ENCODE data around the gene EEIG2. TPM values are rescaled to one million over a fixed set of nuclear protein-coding genes. Genes with fewer than 3 reads are reported as not detected.

Gene EEIG2
- total RNA-seq, 1 donor from 2014 or later: 7.1 TPM

DNA sequence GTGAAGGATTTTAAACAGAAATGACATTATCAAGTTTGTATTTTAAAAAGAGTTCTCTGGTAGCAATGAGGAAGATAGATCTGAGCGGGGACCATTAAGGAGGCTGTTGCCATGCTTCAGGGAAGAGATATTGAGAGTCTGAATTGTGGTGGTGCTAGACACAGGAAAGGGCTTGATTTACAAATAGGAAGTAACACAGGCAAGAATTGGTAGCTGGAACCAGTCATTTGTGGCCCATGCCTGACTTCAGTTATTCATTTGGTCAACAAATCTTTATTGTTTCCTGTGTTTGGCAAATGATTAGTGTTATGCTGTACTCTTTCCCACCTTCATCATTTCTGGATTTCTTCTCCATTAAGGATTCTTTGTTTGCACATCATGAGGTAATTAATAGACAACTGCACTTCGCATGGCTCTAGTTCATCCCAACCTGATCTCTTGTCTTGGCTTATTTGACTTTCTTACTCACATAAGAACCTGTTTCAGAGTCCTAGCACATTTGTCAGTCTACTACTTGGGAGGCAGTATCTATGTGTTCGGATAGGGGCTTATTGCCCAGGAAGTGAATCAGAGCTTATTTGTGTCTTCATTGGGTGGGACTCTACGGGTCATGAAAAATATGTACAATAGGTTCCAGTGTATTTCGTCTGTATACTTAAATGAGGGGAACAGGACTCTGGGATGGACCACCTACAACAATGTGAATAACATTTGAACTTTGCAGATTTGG lies 32.3 kb downstream of the EEIG2 start:
- H3K4me3 Mint-ChIP-seq (ENCODE audit: unreplicated experiment): no peak overlapping the region
- Histone ChIP-seq H3K27me3 (ENCODE audit: insufficient read depth, low read length) (no peaks in the 10 kb centered on the region), H2AFZ (ENCODE audit: low read depth, low read length) (no peak overlapping the region), H3K79me2 (ENCODE audit: insufficient read depth, low read length) (peaks cover 4% of the 10 kb centered on the region), H3K27ac (ENCODE audit: low read depth, low read length) (no peak overlapping the region), H3K9me3 (ENCODE audit: insufficient read depth, low read depth, low read length) (no peaks in the 10 kb centered on the region), H3K4me2 (ENCODE audit: low read length) (peak overlapping the region; percentile 4), H3K9ac (ENCODE audit: low read length) (no peak overlapping the region), H3K4me3 (ENCODE audit: insufficient read depth, low read depth, low read length) (no peak overlapping the region), H3K4me1 (ENCODE audit: insufficient read depth, low read length) (peaks cover 19% of the 10 kb centered on the region), H4K20me1 (ENCODE audit: insufficient read depth, low read length) (no peaks in the 10 kb centered on the region), H3K36me3 (ENCODE audit: insufficient read depth, low read length) (no peaks in the 10 kb centered on the region)
- no peaks in the 10 kb centered on the region for H3K4me1 Mint-ChIP-seq (ENCODE audit: low read depth, unreplicated experiment)
- no peaks in the 10 kb centered on the region for H3K36me3 Mint-ChIP-seq (ENCODE audit: low read depth, unreplicated experiment)
- TF ChIP-seq EZH2 (IDR thresholded peaks at IDR 0.05; ENCODE audit: insufficient read depth, low read length): no peak
- TF ChIP-seq CTCF (IDR thresholded peaks at IDR 0.05; ENCODE audit: insufficient read depth, low read depth, low read length): no peak
- no peak overlapping the region for H3K27ac Mint-ChIP-seq (ENCODE audit: unreplicated experiment)
- no peaks in the 10 kb centered on the region for H3K9me3 Mint-ChIP-seq (ENCODE audit: unreplicated experiment)
- no peak for DNase-seq (ENCODE audit: low read depth)
- no peak for FAIRE-seq
- no peaks in the 10 kb centered on the region for H3K27me3 Mint-ChIP-seq (ENCODE audit: low read depth, unreplicated experiment)

- no peaks in the 10 kb centered on the region for H3K4me1 Mint-ChIP-seq (ENCODE audit: low read depth, unreplicated experiment)
- no peak for FAIRE-seq
These were observed 33.5 kb downstream of the EEIG2 start for GRCh38 chr1:108593448-108593847.

More at GRCh38 chr1:108593448-108593847, 33.5 kb downstream of the EEIG2 start:
- Histone ChIP-seq H3K4me1 (ENCODE audit: insufficient read depth, low read length) (peaks cover 19% of the 10 kb centered on the region), H3K9ac (ENCODE audit: low read length) (no peak overlapping the region), H3K4me2 (ENCODE audit: low read length) (no peak overlapping the region), H3K79me2 (ENCODE audit: insufficient read depth, low read length) (peaks cover 4% of the 10 kb centered on the region), H2AFZ (ENCODE audit: low read depth, low read length) (no peak overlapping the region), H3K4me3 (ENCODE audit: insufficient read depth, low read depth, low read length) (no peak overlapping the region), H3K27ac (ENCODE audit: low read depth, low read length) (no peak overlapping the region), H3K9me3 (ENCODE audit: insufficient read depth, low read depth, low read length) (no peaks in the 10 kb centered on the region), H3K36me3 (ENCODE audit: insufficient read depth, low read length) (no peaks in the 10 kb centered on the region), H3K27me3 (ENCODE audit: insufficient read depth, low read length) (no peaks in the 10 kb centered on the region), H4K20me1 (ENCODE audit: insufficient read depth, low read length) (no peaks in the 10 kb centered on the region)
- Mint-ChIP-seq H3K9me3 (ENCODE audit: unreplicated experiment) (no peaks in the 10 kb centered on the region), H3K4me3 (ENCODE audit: unreplicated experiment) (no peak overlapping the region), H3K36me3 (ENCODE audit: low read depth, unreplicated experiment) (no peaks in the 10 kb centered on the region), H3K27ac (ENCODE audit: unreplicated experiment) (no peak overlapping the region), H3K27me3 (ENCODE audit: low read depth, unreplicated experiment) (no peaks in the 10 kb centered on the region)
- no peak for TF ChIP-seq EZH2 (IDR thresholded peaks at IDR 0.05; ENCODE audit: insufficient read depth, low read length)
- TF ChIP-seq CTCF (IDR thresholded peaks at IDR 0.05; ENCODE audit: insufficient read depth, low read depth, low read length): no peak
- no peak for DNase-seq (ENCODE audit: low read depth)
